Testis (tissue), 3 donors: ENCODE data around the gene LPO. TPM values are rescaled to one million over a fixed set of nuclear protein-coding genes. Genes with fewer than 3 reads are reported as not detected.

ENCODE experiments used
- DNase-seq: peaks from one replicate; pipeline ENCODE4 v3.0.0-alpha.2; 2019
- H3K27ac ChIP-seq, 2 donors: fragments of 200-600 bp; sonication (generic); one replicate each; pipeline ENCODE4 v1.5.1; 2019
- H3K27me3 ChIP-seq: fragments of 200-600 bp; sonication (generic); one replicate; pipeline ENCODE4 v1.5.1; 2019
- H3K36me3 ChIP-seq: fragments of 200-600 bp; sonication (generic); one replicate; pipeline ENCODE4 v1.5.1; 2017; ENCODE audit warnings: low read depth; ENCODE audit errors: missing control alignments
- H3K4me1 ChIP-seq: fragments of 200-600 bp; sonication (generic); one replicate; pipeline ENCODE4 v1.5.1; 2019
- H3K4me3 ChIP-seq, 2 donors: fragments of 200-600 bp; sonication (generic); one replicate each; pipeline ENCODE4 v1.5.1; 2017 to 2019
- H3K9me3 ChIP-seq: fragments of 200-600 bp; sonication (generic); one replicate; pipeline ENCODE4 v1.5.1; 2017
- CTCF ChIP-seq, 3 experiments: fragments of 450-650 bp in 2 of 3; fragments of 200-600 bp in 1 of 3; sonication (generic) in 1 of 3; IDR thresholded peaks; one replicate each; pipeline ENCODE4 v1.5.1; 2016 to 2019; ENCODE audit warnings: antibody characterized with exemption in 3 of 3, mild to moderate bottlenecking in 2 of 3, moderate library complexity in 1 of 3
- POLR2A ChIP-seq: fragments of 450-650 bp; IDR thresholded peaks from one replicate; pipeline ENCODE4 v1.6.1; 2017; ENCODE audit warnings: antibody characterized with exemption, mild to moderate bottlenecking, moderate library complexity
- WGBS, 2 donors: methylation state at CpG; one replicate each; pipeline ENCODE4 v1.1.5; 2018; 5-methylcytosine and 5-hydroxymethylcytosine counted together
- intact Hi-C: fragments of 100-400 bp; cut with DNase I; formaldehyde crosslinking; loops from one replicate; pipeline ENCODE4 v1.15.1; 2023; ENCODE audit warnings: low total_unique reads
- polyA plus RNA-seq: library from polyadenylated mRNA; stranded (reverse); fragments of 350-450 nt; fragmentation: Illumina TruSeq; extraction: RNeasy Lipid Tissue Mini Kit (QIAGEN cat#74804); gene quantifications from one replicate; pipeline ENCODE4 v1.2.3, GENCODE V29; 2014; ENCODE audit warnings: low read depth, low replicate concordance; ENCODE audit not compliant: insufficient read depth
- total RNA-seq, 2 donors: library from RNA; depleted of rRNA; stranded (reverse); fragments of >200 nt; gene quantifications; one replicate each; pipeline ENCODE4 v1.2.3, GENCODE V29; 2016

LPO gene
- total and polyA plus RNA-seq, 3 donors from 2014 or later, result 1.8 to 2.7 (median 2.0) TPM

DNA sequence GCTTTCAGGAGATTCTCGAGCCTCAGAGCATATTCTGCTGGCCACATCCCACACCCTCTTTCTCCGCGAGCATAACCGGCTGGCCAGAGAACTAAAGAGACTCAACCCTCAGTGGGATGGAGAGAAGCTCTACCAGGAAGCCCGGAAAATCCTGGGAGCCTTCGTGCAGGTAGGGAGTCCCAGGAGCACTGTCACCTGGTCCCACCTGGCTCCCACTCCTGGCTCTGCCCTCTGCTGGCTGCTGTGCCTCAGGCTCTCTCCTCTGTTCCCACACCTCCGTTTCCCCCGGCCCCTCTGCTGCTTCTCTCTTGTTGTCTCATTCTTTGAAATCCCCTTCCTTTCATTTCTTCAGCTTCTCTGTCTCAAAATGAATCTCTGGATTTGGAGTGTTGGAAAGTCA lies 16.4 kb downstream of the LPO start:
- H3K4me1 ChIP-seq, result no peaks in the 10 kb centered on the region
- intact Hi-C loops, result no loop called here
- TF ChIP-seq CTCF (IDR thresholded peaks at IDR 0.05), result no peak
- no peak for TF ChIP-seq POLR2A
- H3K4me3 ChIP-seq, result no peak overlapping the region
- DNase-seq, result no peak
- H3K9me3 ChIP-seq, result no peaks in the 10 kb centered on the region
- WGBS, 2 donors, result 34 to 39% methylated on average over 8 of the region's 8 CpGs
- no peaks in the 10 kb centered on the region for H3K36me3 ChIP-seq
- H3K27me3 ChIP-seq, result no peaks in the 10 kb centered on the region
- no peak overlapping the region for H3K27ac ChIP-seq

GRCh38 chr17:58262149-58262548 lies 23.8 kb downstream of the LPO start:
- no peaks in the 10 kb centered on the region for H3K27me3 ChIP-seq
- WGBS, 2 donors, result 92 to 93% methylated on average over 11 of the region's 11 CpGs
- H3K36me3 ChIP-seq, result no peaks in the 10 kb centered on the region
- no peak for TF ChIP-seq CTCF (IDR thresholded peaks at IDR 0.05)
- no peak for TF ChIP-seq POLR2A
- no peaks in the 10 kb centered on the region for H3K9me3 ChIP-seq
- H3K27ac ChIP-seq, result no peak overlapping the region
- H3K4me1 ChIP-seq, result no peaks in the 10 kb centered on the region
- intact Hi-C loops, result no loop called here
- no peak for DNase-seq
- H3K4me3 ChIP-seq, result no peak overlapping the region

- Histone ChIP-seq H3K27me3 (no peaks in the 10 kb centered on the region), H3K36me3 (no peaks in the 10 kb centered on the region), H3K27ac (no peak overlapping the region), H3K4me3 (no peak overlapping the region), H3K4me1 (no peaks in the 10 kb centered on the region), H3K9me3 (no peaks in the 10 kb centered on the region)
- no peak for DNase-seq
- intact Hi-C loops, result no loop called here
- 89 to 96% methylated on average over 1 of the region's 1 CpG for WGBS, 2 donors
- TF ChIP-seq CTCF (IDR thresholded peaks at IDR 0.05) (no peak), POLR2A (no peak)
These were observed 25.4 kb downstream of the LPO start for GRCh38 chr17:58263773-58264172.

- Histone ChIP-seq H3K36me3 (no peaks in the 10 kb centered on the region), H3K4me1 (no peaks in the 10 kb centered on the region), H3K27me3 (no peaks in the 10 kb centered on the region), H3K9me3 (no peaks in the 10 kb centered on the region), H3K27ac (no peak overlapping the region), H3K4me3 (no peak overlapping the region)
- intact Hi-C loops, result no loop called here
- no peak for DNase-seq
- TF ChIP-seq POLR2A, result no peak
- WGBS, 2 donors, result 84 to 87% methylated on average over 6 of the region's 6 CpGs
These were observed 26.2 kb downstream of the LPO start for GRCh38 chr17:58264407-58265103.

- WGBS, 2 donors, result 77 to 83% methylated on average over 4 of the region's 4 CpGs
- Histone ChIP-seq H3K27me3 (no peaks in the 10 kb centered on the region), H3K4me1 (no peaks in the 10 kb centered on the region), H3K27ac (no peak overlapping the region), H3K36me3 (no peaks in the 10 kb centered on the region), H3K9me3 (no peaks in the 10 kb centered on the region), H3K4me3 (no peak overlapping the region)
- TF ChIP-seq POLR2A, result no peak
- no peak for TF ChIP-seq CTCF (IDR thresholded peaks at IDR 0.05)
- intact Hi-C loops, result no loop called here
- DNase-seq, result no peak
These were observed 26.9 kb downstream of the LPO start for GRCh38 chr17:58265271-58265670.
